NCI-H82 (cell line): ENCODE results near the gene BMPR1B.

ENCODE experiments used
- DNase-seq: peaks from one replicate; lab custom pipeline; 2025; lab: John Stamatoyannopoulos, UW

The BMPR1B gene

DNA sequence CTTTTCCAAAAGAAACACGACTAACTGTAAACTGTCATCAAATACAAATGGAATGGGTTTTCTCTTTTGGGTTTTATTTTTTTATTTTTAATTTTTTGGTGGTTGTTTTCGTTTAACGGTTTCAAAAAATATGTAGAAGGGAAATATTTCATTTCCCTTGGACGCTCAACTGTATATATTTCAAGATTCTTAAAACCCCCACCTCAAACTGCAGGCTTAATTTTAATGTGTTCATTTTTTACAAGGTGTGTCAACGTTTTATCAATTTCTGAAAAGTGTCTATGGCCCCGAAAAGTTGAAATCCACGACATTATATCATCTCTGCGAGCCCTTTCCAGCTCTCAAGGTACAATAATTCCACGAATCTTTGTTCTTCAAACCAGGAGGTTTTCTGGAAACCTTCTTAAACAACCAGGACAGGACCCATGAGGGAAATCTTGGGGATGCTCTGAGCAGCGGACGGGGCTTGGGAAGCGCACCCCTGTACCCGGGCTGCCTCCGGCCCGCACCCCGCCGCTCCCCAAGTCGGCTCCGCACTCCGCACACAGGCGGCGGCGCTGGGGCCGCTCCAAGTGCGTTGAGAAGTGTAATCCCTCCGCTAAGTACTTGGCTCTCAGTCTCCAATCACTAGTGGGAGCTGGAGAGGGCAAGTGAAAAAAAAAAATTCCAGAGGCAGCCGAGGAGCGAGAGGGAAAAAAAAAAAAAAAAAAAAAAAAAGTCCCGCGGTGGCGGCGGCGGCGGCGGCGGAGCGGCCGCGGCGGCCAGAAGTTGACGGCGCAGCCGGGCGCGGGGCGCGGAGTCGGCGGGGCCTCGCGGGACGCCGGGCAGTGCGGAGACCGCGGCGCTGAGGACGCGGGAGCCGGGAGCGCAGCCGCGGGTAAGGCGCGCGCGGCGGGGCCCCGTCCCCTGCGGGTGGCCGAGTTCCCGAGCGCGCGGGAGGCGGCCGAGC lies at the start of gene BMPR1B:
TSS of gene BMPR1B (plus strand) at position 764 of the 949 bp plus-strand sequence. CDS start 346,470 bp downstream, outside the sequence.
- peak; percentile 75 for DNase-seq

DNA sequence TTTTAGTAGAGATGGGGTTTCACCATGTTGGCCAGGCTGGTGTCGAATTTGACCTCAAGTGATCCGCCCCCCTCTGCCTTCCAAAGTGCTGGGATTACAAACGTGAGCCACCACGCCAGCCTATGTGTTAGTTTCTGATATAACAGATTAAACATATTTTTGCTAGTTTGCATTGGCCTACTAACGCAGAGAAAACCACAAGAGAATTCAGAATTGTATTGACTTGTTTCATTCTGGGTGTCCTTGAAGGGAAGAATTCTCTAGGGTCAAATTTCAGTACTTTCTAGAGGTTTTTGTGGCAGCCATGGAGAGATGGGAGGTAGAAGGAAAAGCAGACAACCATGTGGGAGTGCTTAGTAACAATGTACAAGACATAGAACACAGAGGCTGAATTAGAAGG lies 46.1 kb upstream of the BMPR1B start:
- DNase-seq = no peak

DNA sequence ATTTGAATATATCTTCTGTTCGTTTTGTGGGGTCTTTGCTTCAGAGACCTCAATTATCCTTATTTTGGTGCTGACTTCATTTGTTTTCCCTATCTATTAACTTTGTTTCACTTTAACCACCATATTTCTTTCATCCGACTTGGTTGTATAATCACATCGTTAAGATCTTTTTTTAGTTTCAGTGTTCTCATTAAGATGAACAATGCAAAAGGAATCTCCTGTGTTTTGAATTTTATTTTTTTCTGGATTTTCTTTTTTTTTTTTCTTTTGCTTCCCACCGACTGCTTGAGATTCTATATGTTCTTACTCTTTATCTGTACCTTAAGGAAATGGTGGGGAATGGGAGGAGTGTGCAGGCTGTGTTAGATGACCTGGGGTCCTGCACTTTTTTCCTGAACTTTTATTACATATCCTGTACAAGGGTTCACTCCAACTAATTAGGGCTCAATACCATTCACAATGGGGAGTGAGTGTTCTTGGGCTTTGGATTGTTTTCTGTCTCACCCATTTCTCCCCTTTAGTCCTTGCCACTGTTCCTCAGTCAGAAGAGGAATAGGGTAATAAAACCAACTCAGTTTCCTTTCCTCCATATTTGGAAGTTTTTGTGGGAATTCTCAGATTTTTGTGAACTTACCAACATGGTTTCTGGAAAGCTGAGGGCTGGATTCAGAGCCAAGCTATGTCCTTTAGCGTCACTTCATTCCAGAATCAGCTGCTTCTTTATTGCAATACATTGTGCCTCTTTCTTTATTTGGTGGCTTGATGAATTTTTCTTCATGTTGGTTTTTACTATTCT lies 43.2 kb upstream of the BMPR1B start:
- no peak for DNase-seq

DNA sequence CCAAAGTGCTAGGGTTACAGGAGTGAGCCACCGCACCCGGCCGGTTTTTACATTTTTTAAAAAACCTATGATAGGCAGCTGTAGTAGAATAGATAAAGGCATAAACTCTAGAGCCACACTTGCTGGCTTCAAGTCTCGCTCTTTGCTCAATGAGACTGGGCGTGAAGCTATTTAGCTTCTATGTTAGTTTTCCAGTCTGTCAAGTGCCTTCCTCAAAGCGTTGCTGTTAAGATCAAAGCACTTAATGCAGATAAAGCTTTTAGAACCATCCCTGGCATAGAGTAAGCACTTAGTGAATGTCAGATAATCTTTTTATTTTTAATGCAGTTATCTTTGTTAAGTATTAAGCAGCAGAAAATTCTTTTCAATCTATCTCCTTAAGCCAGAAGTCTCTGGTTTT lies 42.0 kb upstream of the BMPR1B start:
- DNase-seq = peak; percentile 50

DNA sequence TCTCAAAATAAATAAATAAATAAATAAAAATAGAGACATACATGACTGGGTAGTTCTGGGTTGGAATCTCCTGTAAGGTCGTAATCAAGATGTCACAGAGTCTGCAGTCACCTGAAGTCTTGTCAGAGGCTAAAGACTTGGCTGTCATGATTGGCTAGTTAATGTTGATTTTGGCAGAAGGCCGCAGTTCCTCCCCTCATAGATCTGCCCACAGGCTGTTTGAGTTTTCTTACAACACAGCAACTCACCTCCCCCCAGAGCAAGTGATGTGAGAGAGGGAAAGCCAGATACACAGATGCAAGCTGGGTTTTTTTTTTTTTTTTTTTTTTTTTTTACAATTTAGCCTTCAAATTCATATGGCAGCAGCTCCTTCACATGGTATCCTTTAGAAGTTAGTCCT lies 36.4 kb upstream of the BMPR1B start:
- DNase-seq = no peak

DNA sequence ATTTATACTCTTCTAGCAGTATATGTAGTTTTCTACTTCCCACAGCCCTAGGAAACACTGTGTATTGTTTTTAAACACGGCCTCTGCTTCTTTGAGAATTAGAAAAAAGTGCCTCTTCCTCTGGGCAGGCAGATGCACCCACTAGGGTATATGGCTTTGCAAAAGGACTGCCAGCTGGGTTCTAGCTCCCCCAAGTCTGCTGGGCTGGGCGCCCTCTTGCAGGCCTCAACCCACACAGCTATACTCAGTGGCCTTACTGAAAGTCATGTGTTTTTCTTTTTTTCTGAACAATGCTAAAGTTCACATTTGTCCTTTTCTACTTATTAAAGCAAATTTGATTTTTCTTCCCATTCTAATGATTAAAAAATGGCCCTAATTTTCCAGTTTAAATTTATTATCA lies 35.5 kb upstream of the BMPR1B start:
- DNase-seq = no peak

DNA sequence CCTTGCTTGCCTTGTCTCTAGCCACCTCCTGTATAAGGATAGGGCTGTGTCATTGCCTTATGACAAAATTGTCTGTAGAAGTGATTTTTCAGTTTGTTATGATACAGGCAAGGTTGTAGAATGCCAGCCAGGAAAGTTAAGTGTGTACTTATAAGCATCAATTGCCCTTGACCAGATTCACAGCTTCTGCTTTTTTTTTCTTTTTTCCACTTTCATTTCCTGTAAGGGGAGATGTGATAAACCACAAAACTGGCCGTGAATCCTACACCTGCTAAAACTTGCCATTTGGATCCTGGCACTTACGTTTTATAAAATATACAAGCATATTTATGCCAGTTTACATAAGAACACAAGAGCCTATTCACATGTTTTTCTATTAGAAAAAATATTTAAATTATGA lies 35.0 kb upstream of the BMPR1B start:
- no peak for DNase-seq

DNA sequence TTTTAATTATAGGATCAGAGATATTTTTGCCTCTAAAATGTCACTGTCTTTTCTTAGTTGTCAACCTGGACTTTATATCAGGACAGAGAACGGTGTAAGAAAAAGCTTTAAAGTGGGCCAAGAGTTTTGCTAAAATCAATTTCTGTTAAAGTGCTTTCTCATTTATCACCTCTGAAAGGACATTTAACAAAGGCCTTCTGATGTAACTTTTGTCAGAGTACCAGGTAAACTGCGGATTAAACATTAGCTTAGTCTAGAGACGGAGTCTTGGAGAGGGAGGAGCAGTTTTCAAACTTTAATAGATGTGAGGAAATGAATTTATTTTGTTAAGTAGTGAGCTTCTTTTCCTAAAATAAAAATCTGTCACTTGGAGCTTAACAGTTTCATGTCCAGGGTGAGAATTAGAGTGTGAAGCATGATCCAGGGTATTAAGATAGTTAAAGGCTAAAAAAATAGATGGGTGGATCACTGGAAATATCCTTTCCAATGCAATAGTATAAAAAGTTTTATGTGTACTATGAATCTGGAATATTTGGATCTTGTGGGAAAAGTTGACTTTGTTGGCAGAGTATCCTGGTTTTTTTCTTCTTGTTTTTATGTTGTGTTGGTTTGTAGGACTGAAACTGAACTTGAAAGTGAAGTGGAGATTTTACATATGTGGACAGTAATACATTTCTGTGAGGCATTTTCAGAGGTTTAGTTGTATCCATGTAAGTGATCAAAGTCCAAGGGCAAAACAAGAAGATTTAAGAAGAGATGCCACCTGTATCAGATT lies 33.6 kb upstream of the BMPR1B start:
- DNase-seq = no peak

DNA sequence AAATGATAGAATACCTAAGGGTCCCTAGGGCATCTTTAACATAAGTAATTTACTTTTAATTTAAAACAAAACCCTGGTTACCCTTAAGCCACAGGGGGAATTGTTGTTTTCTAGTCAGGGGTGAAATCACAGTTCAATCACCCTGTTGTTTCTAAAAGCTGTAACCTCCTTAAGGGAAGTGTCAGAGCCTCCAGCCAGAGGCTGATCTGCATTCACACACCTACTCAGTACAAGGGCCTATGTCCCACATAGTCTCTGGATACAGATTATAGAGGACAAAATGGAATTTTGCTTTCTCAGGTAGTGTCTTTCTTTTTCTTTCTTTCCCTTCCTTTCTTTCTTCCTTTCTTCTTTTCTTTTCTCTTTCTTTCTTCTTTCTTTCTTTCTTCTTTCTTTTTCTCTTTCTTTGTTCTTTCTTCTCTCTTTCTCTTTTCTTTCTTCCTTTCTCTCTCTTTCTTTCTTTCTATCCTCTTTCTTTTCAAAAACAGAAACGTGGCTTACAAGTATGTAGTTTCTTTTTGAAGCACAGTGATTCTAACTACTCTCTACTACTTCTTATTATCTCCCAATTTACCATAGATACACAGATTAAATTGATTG lies 31.1 kb upstream of the BMPR1B start:
- no peak for DNase-seq

DNA sequence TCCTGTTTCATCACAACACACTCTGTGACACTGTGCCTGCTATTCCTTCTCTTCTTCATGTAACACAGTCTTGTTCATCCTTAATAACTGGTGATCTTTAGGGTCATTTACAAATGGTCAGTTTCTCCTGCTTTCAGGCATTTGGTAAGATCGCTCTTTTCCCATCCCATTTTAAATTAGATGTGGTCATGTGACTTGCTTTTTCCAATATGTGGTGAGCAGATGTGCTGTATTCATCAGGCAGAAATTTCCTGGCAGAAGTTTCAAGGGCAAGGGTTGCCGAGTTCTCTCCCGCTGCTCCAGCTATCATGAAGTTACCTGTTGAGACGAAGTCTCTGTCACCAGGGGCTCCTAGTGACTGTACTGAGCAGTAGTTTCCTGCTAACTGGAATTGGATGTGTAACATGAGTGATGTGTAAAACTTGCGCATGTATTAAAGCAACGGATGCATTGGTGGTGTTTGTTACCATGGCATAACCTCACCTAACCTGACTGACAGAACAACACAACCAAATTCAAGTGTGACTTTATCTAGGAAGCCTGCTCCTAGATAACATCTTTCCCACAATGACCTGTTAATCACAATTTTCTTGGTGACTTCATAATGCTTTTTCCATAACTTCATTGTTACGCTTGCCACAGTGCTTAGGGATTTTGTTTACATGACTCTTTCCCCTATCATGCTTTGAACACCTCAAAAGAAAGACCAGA lies 29.5 kb upstream of the BMPR1B start:
- DNase-seq = no peak

DNA sequence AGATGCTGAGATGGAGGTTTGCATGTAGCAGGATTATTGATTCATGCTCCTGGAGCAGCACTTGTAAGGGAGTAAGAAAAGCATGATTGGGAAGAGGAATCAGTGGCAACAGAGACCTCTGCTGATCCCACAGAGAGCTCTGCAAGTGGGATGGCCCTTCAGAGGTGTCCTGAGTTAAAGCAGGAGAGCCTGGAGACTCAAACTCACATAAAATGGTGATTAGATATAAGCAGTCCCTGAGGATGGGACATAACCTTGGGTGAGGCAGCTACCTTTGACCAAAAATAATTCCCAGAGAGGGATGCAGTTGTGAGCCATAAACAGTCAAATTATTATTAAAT lies 25.4 kb upstream of the BMPR1B start:
- no peak for DNase-seq

DNA sequence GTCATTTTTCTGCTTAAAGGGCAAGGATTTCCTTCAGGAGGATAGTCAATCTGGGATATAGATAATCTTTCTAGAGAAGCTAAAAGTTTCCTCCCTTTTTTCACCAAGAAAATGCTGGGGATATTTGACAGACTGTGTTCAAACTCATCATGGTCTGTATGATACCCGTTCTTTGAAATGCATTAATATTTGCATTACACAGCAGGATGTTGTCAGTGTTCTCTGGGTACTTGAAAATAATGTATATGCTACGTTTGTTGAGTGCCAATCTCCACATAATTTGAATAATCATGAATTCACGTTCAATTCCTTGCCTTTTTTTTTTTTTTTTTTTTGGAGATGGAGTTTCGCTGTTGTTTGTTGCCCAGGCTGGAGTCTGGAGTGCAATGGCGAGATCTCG lies 18.0 kb upstream of the BMPR1B start:
- DNase-seq = no peak

DNA sequence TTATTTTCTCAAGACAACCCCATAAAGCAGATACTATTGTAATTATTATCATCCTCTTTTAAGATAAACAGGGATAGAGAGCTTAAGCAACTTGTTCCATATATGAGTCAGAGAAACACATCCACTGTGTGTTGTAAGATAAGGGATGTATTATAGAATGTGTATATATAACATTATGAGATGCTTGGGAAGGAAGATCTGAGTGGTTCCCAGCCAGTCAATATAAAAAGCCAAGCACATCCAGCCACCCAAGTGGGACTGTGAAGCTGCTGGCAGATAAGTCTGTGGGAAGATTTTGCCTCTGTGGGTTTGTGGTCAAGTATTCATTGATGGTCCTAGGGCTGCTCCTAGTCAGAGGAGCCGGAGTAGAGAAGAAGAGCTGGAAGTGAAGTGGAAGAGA lies 16.5 kb upstream of the BMPR1B start:
- DNase-seq = no peak

DNA sequence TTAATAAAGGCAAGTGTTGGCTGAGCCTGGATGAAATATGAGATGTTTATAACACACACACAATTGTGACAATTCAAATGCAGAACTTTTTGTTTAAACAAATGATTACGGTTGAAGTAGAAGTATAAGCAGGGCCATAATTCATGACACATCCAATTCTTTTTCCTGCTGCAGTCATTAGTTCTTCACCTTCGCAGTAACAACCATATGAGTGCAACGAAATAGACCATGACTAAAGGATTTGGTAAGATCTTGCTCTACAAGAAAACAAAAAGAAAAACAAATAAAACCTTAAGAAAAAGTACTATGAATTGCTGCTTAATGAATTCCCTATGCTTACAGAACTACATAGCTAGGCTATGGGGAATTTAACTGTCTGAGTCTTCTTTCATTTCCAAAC lies 13.9 kb upstream of the BMPR1B start:
- no peak for DNase-seq

DNA sequence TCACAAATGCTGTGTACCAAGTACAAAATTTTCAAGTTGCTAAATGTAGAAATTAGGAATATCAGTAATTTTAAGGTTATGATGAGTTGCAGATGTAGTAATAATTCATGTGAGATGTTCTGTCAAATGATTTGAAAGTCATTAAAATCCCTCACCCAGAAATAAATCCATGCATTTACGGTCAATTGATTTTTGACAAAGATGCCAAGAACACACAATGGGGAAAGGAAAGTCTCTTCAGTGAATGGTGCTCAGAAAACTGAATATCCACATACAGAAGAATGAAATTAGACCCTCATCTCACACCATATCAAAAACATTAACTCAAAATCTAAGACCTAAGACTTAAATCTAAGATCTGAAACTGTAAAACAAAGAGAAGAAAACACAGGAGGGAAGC lies 12.9 kb upstream of the BMPR1B start:
- DNase-seq = no peak

DNA sequence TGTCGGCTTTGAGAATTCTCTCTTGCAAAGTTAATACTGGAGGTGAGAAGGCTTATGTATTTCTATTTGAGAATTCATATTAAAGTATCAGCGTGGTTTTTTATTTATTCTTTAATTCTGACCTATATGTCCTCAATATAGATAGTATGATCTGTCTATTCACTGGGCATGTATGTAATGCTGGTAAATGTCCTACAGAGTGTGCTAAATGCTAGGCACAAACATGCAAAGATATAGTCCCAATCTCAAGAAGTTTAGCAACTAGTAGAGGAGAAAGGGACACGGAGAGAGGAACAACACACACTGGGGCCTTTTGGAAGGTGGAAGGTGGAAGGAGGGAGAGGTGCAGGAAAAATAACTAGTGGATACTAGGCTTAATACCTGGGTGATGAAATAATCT lies 11.0 kb upstream of the BMPR1B start:
- peak; percentile 8 for DNase-seq

DNA sequence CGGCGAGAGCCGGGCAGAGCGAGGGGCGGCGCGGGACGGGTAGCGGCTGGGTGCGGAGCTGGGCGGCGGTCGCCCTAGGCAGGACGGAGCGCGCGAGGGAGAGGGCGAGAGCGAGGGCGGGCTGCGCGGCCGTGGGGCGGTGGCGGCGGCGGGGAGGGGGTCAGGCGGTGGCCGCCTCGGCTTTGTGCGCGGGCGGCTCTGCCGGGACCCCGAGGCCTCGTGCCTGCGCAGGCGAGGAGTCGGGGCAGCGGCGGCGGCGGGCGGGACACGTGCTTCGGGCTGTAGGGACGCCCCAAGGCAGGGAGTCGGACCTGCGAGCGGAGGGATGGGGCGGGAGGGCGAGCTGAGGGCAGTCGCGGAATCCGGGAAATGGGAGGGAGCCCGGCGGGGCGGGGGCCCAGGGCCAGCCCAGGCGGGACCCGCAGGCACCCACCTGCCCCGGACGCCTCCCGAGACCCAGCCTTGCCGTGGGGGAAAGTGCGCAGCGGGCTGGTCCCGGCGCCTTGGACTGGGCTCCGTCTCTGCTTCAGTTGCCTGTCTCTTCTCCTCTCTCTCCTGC lies 465 bp downstream of the BMPR1B start:
- DNase-seq = peak; percentile 51

DNA sequence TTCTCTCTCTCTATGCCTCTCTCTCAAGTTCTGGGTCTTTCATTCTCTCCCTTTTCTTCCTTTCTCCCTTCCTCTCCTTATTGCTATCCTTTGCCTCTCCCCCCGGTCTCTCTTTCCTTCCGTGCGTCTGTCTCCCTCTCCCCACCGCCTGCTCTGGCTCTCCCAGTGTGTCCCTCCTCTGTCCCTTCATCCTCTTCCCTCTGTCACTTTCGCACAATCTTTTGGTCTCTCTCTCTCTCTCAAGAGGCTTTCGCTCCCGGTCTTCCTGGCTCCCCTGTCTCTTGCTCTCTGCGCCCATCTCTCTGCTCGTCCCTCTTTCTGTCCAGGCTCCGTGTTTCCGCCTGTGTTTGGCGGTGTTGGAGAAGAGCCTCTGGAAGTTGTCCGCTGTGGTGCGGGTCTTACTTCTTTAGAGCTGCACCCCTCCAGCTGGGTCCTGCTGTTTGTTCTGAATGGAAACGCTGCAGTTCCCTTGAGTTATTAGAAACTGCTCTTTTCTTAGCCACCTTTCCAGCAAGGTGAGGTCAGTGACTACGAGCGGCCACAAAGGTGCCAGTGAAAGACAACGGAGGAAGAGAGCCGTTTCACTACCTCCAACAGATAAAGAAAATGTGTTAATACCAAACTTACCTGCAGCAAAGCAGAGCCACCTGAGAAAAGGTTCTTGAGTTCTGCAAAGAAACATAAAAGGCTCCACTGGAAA lies 1.1 kb downstream of the BMPR1B start:
- DNase-seq = peak; percentile 42

DNA sequence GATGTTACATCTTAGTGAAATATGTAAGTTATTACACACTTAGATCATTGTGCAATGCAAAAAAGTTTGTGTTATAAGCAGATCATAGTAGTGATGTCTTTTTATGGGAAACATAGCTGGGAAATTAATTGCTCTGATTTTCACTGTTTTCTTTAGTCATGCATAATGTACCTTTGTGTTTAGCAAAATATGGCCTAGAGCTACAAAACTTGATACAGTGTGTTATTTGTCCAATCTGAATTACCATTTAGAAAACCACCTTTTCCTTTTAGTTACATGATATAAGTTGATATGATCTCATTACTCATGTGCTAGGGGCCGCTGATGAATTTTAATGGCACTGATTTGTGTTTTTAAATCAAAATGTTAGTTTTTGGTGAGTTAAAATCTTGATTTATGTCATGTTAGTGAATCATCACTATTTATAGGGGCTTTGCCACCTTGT lies 2.0 kb downstream of the BMPR1B start:
- DNase-seq = no peak

DNA sequence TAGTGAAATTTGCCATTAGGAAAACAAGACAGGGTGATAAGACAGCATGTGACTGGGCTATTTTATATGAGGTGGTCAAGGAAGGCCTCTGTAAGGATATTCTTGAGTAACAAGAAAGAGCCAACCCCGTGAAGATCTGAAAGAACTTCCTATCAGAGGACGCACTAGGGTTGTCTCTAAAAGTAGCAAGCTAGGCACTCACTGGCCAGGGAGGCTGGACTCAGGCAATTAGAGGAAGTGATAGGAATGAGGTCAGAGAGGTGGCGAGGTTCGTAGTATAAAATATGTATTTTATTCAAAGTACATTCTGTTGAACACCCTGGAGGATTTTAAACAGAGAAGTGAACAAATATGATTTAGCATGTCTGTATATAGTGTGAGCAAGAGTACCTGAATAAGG lies 4.6 kb downstream of the BMPR1B start:
- DNase-seq = no peak
